ENCODE measurements around the gene LARP4B.

GRCh38 chr10:807958-808353 is 123.5 kb downstream of the LARP4B start:
- TF ChIP-seq POLR2A (IDR thresholded peaks at IDR 0.05; ENCODE audit: low read length) (no peak), GATA1 (IDR thresholded peaks at IDR 0.05; ENCODE audit: low read depth, low read length) (no peak)

Data from erythroblast (primary cell).